ENCODE data around the gene ZNF536. TPM values are rescaled to one million over a fixed set of nuclear protein-coding genes. Genes with fewer than 3 reads are reported as not detected.

The ZNF536 gene
- total RNA-seq, 1 experiment from 2014 or later: 2.9 TPM

- CTCF ChIA-PET: no interaction called here
- no peaks in the 10 kb centered on the region for H3K36me3 ChIP-seq (ENCODE audit: insufficient read depth, low read length, poor library complexity, severe bottlenecking)
- TF ChIP-seq CTCF (conservative IDR thresholded peaks at IDR 0.05; ENCODE audit: low read depth, low read length) (no peak), EZH2 (IDR thresholded peaks at IDR 0.05; ENCODE audit: borderline replicate concordance, low read depth, low read length, poor library complexity, severe bottlenecking) (no peak)
- POLR2A ChIA-PET (ENCODE audit: low non-redundant PET): no interaction called here
- H3K9me3 ChIP-seq (ENCODE audit: low read depth, low read length, poor library complexity, severe bottlenecking): no peaks in the 10 kb centered on the region
- H3K4me3 ChIP-seq (ENCODE audit: low read depth, low read length, poor library complexity, severe bottlenecking): no peak overlapping the region
- intact Hi-C loops (cut with micrococcal nuclease; ENCODE audit: unreplicated experiment): no loop called here
- H3K27me3 ChIP-seq (replicated peaks; ENCODE audit: insufficient read depth, low read depth, low read length, poor library complexity): no peaks in the 10 kb centered on the region
- DNase-seq (ENCODE audit: low spot score): no peak
- H3K27ac ChIP-seq (ENCODE audit: low read depth, low read length, poor library complexity, severe bottlenecking): no peak overlapping the region
- H3K4me1 ChIP-seq (ENCODE audit: insufficient read depth, low read length, poor library complexity, severe bottlenecking): no peaks in the 10 kb centered on the region
- BruUV-seq (replicated peaks): no TSS peak
Observed at GRCh38 chr19:30596813-30597399, 224.7 kb downstream of the ZNF536 start.

DNA sequence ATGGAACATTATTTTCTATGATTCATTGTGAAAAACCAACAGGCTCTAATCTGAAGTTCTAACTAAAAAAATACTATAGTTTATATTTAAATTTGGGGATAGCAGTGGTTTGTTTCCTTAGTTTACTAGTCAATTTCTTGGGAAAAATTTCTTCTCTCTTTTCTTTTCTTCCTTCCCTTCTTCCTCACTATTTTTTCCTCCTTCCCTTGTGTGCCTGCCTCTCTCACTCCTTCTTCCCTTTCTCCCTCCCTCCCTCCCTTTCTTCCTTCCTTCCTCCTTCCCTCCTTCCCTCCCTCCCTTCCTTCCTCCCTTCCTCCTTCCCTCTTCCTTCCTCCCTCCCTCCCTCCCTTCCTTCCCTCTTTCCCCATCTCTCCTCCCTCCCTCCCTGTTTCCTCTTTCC lies 226.5 kb downstream of the ZNF536 start:
- no TSS peak for BruUV-seq (replicated peaks)
- H3K4me3 ChIP-seq (ENCODE audit: low read depth, low read length, poor library complexity, severe bottlenecking): no peak overlapping the region
- ChIA-PET CTCF (no interaction called here), POLR2A (ENCODE audit: low non-redundant PET) (no interaction called here)
- TF ChIP-seq CTCF (conservative IDR thresholded peaks at IDR 0.05; ENCODE audit: low read depth, low read length) (no peak), EZH2 (IDR thresholded peaks at IDR 0.05; ENCODE audit: borderline replicate concordance, low read depth, low read length, poor library complexity, severe bottlenecking) (no peak)
- H3K9me3 ChIP-seq (ENCODE audit: low read depth, low read length, poor library complexity, severe bottlenecking): no peaks in the 10 kb centered on the region
- H3K4me1 ChIP-seq (ENCODE audit: insufficient read depth, low read length, poor library complexity, severe bottlenecking): no peaks in the 10 kb centered on the region
- intact Hi-C loops (cut with micrococcal nuclease; ENCODE audit: unreplicated experiment): no loop called here
- H3K27ac ChIP-seq (ENCODE audit: low read depth, low read length, poor library complexity, severe bottlenecking): no peak overlapping the region
- no peaks in the 10 kb centered on the region for H3K27me3 ChIP-seq (replicated peaks; ENCODE audit: insufficient read depth, low read depth, low read length, poor library complexity)
- no peak for DNase-seq (ENCODE audit: low spot score)
- no peaks in the 10 kb centered on the region for H3K36me3 ChIP-seq (ENCODE audit: insufficient read depth, low read length, poor library complexity, severe bottlenecking)

DNA sequence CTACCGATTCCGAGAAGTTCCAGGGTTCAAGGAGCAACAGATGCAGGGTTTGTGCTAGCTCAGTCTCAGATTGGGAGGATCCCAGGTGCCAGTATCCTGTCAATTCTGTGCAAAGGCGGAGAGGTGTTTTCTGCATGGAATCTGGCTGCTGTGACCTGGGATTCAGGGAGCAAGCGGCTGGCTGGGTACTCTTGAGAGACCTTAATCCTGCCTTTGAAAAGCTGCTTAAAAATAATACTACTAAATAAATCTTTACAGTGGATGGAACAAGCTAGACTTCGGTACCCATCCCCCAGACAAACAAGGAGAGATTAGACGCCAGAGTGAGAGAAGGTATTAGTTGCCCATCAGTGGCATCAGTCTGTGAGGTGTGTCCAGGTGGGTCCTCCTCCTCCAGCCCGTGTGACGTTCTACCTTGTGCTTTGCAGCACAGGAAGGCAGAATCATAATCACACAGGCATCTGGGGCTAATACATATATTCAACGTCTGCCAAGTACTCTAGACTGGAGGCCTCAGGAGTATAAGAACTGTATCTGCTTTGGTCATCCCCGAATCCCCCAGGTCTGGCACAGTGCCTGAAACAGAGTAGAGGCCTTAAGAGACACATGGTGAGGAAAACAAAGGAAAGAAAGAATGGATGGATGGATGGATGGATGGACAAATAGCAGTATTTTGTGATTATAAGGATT lies 230.6 kb downstream of the ZNF536 start:
- no peaks in the 10 kb centered on the region for H3K9me3 ChIP-seq (ENCODE audit: low read depth, low read length, poor library complexity, severe bottlenecking)
- CTCF ChIA-PET: no interaction called here
- BruUV-seq (replicated peaks): no TSS peak
- no peak overlapping the region for H3K4me3 ChIP-seq (ENCODE audit: low read depth, low read length, poor library complexity, severe bottlenecking)
- H3K27me3 ChIP-seq (replicated peaks; ENCODE audit: insufficient read depth, low read depth, low read length, poor library complexity): no peaks in the 10 kb centered on the region
- DNase-seq (ENCODE audit: low spot score): no peak
- intact Hi-C loops (cut with micrococcal nuclease; ENCODE audit: unreplicated experiment): no loop called here
- POLR2A ChIA-PET (ENCODE audit: low non-redundant PET): no interaction called here
- no peak overlapping the region for H3K27ac ChIP-seq (ENCODE audit: low read depth, low read length, poor library complexity, severe bottlenecking)
- no peaks in the 10 kb centered on the region for H3K4me1 ChIP-seq (ENCODE audit: insufficient read depth, low read length, poor library complexity, severe bottlenecking)
- H3K36me3 ChIP-seq (ENCODE audit: insufficient read depth, low read length, poor library complexity, severe bottlenecking): no peaks in the 10 kb centered on the region
- TF ChIP-seq CTCF (conservative IDR thresholded peaks at IDR 0.05; ENCODE audit: low read depth, low read length): no peak
- no peak for TF ChIP-seq EZH2 (IDR thresholded peaks at IDR 0.05; ENCODE audit: borderline replicate concordance, low read depth, low read length, poor library complexity, severe bottlenecking)
